CD4-positive, alpha-beta T cell treated with Interleukin-10 for 1 hour (primary cell): ENCODE results near the gene FDX2.
"Not testable (repeated sequence)": the region's sequence is repeated elsewhere in the genome, so short reads cannot be mapped to it uniquely, and the experiment has no call there.

ENCODE experiments used
- DNase-seq: peaks from one replicate; pipeline ENCODE4 v3.0.0-alpha.2; 2020

The FDX2 gene

DNA sequence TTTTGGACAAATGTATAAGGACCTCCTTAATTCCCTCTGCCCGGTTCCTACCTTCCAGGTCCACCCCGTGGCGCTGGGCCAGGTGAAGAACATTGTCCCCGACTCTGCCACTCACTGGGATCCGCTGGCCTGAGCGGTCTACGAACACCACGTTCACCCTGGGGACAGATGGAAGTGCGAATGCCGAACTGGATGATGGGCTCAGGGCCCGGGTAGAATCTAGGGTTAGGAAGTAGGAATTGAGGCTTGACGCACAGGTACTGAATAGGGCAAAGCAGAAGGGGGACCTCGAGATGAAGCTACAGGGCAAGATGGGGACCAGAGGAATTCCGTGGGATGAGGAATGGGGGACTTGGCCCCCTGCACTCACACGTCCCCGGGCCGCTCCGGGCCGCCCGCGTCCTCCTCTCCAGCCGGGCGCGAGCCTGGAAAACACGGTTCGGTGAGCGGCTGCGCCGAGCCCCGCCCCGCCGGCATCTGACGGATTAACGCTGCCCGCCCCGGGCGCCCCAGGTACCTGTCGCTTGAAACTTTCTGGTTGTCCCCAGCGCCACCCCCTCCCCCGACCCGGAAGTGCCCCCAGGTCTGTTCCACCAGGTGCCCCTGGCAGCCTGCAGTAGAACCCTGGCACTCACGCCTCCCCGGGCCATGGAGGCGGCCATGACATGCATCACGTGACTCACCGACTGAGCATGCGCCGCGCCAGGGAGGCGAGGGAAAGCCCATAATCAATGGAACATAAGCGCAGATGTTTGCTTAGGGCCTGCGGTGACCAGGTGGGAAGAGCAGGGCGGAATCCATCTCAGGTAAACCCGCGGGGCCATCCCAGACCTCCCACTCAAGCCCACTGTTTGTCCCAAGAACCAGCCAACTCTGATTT, at the start of gene FDX2:
Gene FDX2 (minus strand): TSS at position 681 of the 880 bp plus-strand sequence. CDS start 19 bp downstream, at position 662.
- peak; percentile 92 for DNase-seq

- DNase-seq: no peak
Measured at GRCh38 chr19:10365518-10365917, 49.7 kb upstream of the FDX2 start.

- DNase-seq: no peak
Measured at GRCh38 chr19:10364644-10365043, 48.8 kb upstream of the FDX2 start.

GRCh38 chr19:10363789-10364281, 48.0 kb upstream of the FDX2 start:
- DNase-seq: no peak

DNA sequence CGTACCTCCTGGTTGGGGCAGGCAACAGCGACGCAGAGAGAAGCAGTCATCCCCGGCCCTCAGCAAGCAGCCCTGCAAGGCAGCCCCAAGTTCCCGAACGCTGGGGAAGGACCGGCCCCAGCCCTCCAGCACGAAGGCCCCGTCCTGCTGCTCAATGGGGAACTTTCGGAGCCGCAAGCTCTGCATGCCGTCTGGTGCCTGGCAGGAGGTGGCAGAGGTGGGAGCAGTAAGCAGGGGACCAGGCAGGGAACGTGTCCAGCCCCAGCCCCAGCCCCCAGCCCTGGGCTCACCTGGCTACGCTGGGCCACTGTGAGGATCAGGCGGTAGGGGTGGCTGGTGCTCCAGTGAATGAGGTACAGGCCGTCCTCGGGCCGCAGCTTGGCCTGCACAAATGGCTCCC, 46.4 kb upstream of the FDX2 start:
- DNase-seq: no peak

DNA sequence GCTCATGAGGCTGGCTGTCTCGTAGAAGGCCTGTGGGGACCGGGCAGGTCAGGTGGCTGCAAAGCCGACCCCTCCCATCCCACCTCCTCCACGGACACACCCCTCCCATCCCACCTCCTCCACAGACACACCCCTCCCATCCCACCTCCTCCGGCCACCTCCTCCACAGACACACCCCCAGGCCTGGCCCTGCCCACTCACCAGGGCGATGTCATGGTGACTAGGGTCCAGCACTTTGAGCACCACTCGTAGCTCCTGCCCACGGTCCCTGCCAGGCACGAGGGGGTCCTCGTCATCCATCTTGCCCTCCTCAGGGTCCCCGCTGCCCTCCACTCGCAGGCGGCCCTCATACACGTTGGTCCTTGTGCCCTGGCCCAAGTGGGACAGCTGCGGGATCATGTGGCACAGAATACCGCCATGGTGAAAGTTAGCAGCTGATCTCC, 45.8 kb upstream of the FDX2 start:
- DNase-seq: no peak

DNA sequence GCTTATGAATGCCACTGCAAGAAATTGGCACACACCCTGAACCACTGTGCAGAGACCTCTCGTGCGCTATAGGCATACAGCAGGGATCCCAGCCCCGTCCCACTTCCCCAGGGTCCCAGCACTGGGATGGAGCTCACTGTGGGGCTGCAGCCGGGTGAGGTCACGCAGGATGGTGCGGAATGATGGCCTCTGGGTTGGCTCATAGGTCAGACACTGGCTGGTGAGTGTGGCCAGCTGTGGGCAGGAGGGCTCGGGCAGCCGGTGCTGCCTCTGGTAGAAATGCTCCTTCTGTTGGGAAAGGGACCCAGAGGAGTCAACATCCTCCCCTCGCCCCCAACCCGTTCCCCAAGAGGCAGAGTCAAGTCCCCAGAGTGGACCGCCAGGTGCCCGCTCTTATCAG, 40.6 kb upstream of the FDX2 start:
- DNase-seq: no peak

GRCh38 chr19:10353793-10354391, 38.1 kb upstream of the FDX2 start:
- DNase-seq: peak; percentile 45

DNA sequence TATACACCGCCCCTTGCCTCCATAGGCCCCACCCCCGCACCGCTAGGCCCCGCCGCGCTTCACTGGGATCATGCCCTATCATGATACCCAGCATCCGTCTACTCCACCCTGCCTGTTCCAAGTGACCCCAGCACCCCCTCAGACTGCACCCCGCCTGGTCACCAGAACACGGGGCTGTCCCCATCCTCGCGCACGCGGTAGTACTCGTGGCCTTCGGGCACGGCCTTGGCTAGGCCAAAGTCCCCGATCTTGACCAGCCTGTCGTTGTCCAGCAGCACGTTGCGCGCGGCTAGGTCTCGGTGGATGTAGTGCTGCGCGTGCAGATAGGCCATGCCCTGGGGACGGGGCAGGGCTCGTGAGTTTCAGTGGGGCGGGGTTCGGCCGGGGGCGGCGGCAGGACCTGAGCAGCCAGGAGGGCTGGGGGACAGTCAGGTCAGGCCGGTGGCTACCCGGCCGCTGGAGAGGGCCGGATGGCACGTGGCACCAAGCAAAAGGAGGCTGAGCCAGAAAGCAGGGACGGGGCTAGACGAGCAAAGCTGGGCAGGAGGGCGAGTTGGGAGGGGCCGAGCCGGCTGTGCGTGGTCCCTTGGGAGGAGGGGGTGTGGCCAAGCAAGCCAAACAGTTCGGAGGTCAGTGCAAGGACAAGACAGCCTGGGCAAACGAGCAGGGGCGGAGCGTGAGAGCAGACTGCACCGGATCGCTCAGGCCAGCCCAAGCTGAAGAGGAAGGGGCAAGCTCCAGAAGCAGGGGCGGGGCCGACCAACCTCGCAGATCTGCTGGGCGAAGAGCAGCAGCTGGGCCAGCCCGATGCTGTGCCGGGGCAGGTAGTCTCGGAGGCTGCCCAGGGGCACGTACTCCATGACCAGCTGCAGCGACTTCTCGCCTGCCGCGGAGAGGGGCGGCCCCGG, 37.2 kb upstream of the FDX2 start:
- DNase-seq: no peak

DNA sequence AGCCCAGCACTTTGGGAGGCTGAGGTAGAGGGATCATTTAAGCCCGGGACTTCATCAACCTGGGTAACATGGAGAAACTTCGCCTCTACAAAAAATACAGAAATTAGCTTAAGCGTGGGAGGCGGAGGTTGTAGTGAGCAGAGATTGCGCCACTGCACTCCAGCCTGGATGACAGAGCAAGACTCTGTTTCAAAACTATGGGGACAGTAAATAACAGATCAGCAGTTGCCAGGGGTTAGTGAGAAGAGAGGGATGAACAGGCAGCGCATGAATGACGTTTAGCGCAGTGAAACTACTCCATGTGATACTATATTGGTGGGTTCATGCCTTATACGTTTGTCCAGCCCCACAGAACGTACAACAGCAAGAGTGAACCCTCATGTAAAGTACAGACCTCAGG, 30.7 kb upstream of the FDX2 start:
- no peak for DNase-seq

DNA sequence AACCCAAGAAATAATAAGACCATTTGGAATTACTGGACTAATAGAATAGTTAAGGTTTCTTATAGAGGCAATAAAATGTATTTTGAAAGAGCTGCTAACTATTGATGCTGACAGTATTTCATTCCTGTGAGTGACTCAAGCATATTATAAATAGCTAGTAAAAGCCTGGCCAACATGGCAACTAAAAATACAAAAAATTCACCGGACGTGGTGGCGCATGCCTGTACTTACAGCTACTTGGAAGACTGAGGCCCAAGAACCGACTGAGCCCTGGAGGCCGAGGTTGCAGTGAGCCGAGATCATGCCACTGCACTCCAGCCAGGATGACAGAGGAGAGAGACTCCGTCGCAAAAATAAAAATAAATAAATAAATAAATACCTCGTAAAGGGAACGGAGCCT, 29.0 kb upstream of the FDX2 start:
- no peak for DNase-seq

DNA sequence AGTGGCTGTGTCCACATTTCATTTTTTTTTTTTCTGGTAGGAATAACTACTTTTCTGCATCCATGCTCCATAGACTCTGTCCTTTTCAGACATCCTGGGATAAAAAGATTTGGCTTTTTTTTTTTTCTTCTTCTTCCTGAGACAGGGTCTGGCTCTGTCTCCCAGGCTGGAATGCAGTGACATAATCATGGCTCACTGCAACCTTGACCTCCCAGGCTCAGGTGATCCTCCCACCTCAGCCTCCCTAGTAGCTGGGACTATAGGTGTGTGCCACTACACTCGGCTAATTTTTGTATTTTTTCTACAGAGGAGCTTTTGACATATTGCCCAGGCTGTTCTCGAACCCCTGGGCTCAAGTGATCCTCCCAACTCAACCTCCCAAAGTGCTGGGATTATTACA, 27.7 kb upstream of the FDX2 start:
- no peak for DNase-seq

DNA sequence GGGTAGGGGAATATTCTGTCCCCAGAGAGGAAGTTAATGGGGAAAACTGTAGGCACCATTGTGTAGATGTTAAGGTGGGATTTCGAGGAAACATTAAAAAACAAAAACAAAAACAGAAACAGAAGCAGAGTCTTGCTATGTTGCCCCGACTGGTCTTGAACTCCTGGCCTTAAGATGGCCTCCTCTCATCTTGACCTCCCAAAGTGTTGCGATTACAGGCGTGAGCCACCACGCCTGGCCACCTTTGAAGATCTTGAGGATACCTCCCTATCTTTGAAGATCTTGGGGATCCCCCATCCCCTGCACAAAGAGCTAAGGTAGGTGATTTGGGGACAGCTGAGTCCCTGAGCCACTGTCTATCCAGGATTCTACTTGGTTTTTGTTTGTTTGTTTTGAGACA, 24.2 kb upstream of the FDX2 start:
- DNase-seq: peak; percentile 17

- DNase-seq: peak; percentile 65
Measured at GRCh38 chr19:10339380-10339960, 23.7 kb upstream of the FDX2 start, which contains the start of gene ICAM3. TSS of gene ICAM3 (minus strand) at chr19:10339624. CDS start at chr19:10339614, 10 bp downstream.

GRCh38 chr19:10338940-10339339, 23.1 kb upstream of the FDX2 start:
- DNase-seq: no peak

DNA sequence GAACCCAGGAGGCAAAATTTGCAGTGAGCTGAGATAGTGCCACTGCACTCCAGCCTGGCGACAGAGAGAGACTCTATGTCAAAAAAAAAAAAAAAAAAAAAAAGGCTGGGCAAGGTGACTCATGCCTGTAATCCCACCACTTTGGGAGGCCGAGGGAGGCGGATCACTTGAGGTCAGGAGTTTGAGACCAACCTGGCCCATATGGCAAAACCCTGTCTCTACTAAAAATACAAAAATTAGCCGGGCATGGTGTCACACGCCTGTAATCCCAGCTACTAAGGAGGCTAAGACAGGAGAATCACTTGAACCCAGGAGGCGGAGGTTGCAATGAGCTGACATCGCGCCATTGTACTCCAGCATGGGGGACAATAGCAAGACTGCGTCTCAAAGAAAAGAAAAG, 20.9 kb upstream of the FDX2 start:
- not testable (repeated sequence) for DNase-seq

DNA sequence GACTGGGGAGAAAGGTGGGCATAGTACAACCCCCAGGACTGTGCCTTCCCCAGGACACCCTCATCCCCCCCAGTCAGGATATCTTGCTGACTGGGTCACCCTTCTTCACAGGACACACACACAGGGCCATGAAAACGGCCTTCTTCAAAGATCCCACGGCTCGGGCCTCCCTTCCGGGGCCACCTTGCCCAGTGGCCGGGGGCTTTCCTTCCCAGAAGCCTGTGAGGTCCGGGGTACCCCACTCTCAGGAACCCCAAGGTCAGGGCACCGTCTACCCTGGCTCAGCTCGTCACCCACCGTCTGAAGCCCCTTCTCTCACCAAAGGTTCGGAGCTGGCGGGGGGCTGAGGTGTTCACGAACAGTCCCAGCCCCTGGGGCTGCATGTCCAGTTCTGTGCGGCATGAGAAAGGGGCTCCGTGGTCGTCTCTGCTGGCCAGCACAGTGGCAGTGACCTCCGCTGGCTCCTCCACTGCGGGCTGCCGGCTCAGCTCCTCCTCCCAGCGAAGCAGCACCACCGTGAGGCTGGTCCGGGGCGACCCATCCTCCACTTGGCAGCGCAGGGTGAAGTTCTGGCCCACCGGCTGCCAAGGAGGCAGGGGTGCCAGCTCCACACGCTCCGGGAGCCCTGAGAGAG, 19.7 kb upstream of the FDX2 start:
- no peak for DNase-seq

DNA sequence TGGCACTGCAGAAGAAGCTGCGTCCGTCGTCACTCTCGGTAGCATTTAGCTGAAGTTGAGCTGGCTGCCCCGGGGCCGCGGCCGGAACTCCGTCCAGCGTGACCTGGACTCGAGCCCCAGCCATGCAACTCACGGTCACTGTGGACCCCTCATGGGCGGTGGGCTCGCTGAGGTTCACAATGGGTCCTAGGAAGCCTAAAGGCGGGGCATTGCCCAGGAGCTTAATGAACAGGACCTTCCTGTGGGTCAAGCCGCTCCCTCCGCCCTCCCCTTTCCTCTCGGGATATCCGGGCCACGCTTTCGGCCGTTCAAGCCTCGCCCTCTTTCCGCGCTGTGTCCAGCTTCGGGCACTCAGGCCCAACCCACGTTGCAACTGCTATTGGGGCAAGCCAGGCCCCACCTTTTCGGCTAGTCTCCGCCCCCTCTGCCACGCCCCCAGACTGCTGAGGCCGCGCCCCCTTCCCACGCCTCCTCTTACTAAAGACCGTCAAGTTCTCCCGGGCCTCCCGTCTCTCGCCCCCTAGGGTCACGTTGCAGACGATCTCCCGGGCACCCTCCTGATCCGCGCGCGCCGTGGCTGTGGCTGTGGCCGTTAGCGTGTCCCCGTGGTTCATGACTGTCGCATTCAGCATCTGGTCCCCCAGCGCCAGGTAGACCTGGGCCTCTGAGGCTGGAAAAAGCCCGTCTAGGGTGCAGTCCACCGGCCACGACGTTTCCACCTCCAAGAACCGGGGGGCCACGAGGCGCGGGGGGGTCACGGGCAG, 19.0 kb upstream of the FDX2 start:
- peak; percentile 38 for DNase-seq

GRCh38 chr19:10333758-10334587, 18.2 kb upstream of the FDX2 start:
- DNase-seq: no peak
